Gastrocnemius medialis (tissue), 4 donors: ENCODE data around the gene IQGAP1.

ENCODE experiments used
- POLR2A ChIP-seq, 2 donors: fragments of 450-650 bp; IDR thresholded peaks; one replicate each; pipeline ENCODE4 v1.6.1; 2017; ENCODE audit warnings: antibody characterized with exemption in 2 of 2, mild to moderate bottlenecking in 2 of 2, moderate library complexity in 2 of 2
- TF ChIP-seq, protein P1 (sequence below), 5 experiments: fragments of 450-650 bp in 3 of 5; fragments of 200-600 bp in 2 of 5; sonication (generic) in 2 of 5; IDR thresholded peaks in 4 of 5; conservative IDR thresholded peaks in 1 of 5; 1 replicate in 4 of 5; 2 replicates in 1 of 5; pipeline ENCODE4 v1.5.1; 2016 to 2019; ENCODE audit warnings: antibody characterized with exemption in 5 of 5, mild to moderate bottlenecking in 3 of 5, moderate library complexity in 3 of 5

- TF ChIP-seq, protein P1, sequence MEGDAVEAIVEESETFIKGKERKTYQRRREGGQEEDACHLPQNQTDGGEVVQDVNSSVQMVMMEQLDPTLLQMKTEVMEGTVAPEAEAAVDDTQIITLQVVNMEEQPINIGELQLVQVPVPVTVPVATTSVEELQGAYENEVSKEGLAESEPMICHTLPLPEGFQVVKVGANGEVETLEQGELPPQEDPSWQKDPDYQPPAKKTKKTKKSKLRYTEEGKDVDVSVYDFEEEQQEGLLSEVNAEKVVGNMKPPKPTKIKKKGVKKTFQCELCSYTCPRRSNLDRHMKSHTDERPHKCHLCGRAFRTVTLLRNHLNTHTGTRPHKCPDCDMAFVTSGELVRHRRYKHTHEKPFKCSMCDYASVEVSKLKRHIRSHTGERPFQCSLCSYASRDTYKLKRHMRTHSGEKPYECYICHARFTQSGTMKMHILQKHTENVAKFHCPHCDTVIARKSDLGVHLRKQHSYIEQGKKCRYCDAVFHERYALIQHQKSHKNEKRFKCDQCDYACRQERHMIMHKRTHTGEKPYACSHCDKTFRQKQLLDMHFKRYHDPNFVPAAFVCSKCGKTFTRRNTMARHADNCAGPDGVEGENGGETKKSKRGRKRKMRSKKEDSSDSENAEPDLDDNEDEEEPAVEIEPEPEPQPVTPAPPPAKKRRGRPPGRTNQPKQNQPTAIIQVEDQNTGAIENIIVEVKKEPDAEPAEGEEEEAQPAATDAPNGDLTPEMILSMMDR (IDR thresholded peaks at IDR 0.05 in 4 of 5, conservative IDR thresholded peaks at IDR 0.05 in 1 of 5), result no peak
- TF ChIP-seq POLR2A (IDR thresholded peaks at IDR 0.05), result no peak
These were observed 33.1 kb upstream of the IQGAP1 start for GRCh38 chr15:90354986-90355385.
